K562 (cell line): ENCODE results near the gene PBX4. TPM values are rescaled to one million over a fixed set of nuclear protein-coding genes. Genes with fewer than 3 reads are reported as not detected.
A peak's percentile ranks its signal among the peaks of the same experiment; 100 is the strongest.

ENCODE experiments used
- ATAC-seq: fragments of 200-7000 bp; cut with Tn5 transposase; 3 replicates; pipeline ENCODE4 v1.9.1; 2020; ENCODE audit warnings: moderate library complexity
- BruUV-seq: library from RNA; stranded (reverse); fragments of 400-500 nt; replicated peaks from 2 replicates; lab custom pipeline; 2021; lab: Mats Ljungman, UMichigan
- CTCF ChIA-PET: fragments of 300-600 bp; formaldehyde crosslinking; extraction: SDS; loops from one replicate; lab custom pipeline; 2021; ENCODE audit warnings: low intra/inter-chr PET ratio; lab: Yijun Ruan, JAX
- POLR2A ChIA-PET: fragments of 300-600, 350-650 bp; sonication (Branson Sonifier 250); formaldehyde crosslinking; extraction: SDS; loops from one replicate; lab custom pipeline; 2021; ENCODE audit warnings: antibody characterized with exemption, inconsistent platforms; lab: Yijun Ruan, JAX
- DNase-seq, 4 experiments: peaks; one replicate each; pipeline versions ENCODE4 v3.0.0 to v3.0.0-alpha.2; 2011 to 2018; ENCODE audit warnings: low spot score in 3 of 4, mixed read lengths in 3 of 4; ENCODE audit errors: extremely low read depth in 1 of 4
- FAIRE-seq: peaks from 2 replicates; lab custom pipeline; 2011; peaks lifted over from hg19 to GRCh38; lab: Jason Lieb, UNC
- H2AFZ ChIP-seq: 2 replicates; pipeline ENCODE4 v1.6.0; 2011; ENCODE audit warnings: low read depth, low read length, control low read depth, inconsistent platforms
- H3K27ac ChIP-seq: fragments of 200-600 bp; 3 replicates; pipeline ENCODE4 v1.8.0; 2011; ENCODE audit warnings: low read depth, mild to moderate bottlenecking, control low read depth, inconsistent platforms, low read length, moderate library complexity, mixed read lengths; ENCODE audit errors: extremely low read depth
- H3K27me3 ChIP-seq, 2 experiments: fragments of 300-600 bp in 1 of 2; 2 replicates in 1 of 2; 3 replicates in 1 of 2; pipeline versions ENCODE4 v1.6.0 to v1.8.0; 2011; ENCODE audit warnings: inconsistent platforms in 2 of 2, low read length in 2 of 2, mild to moderate bottlenecking in 1 of 2, mixed read lengths in 1 of 2, moderate library complexity in 1 of 2; ENCODE audit not compliant: control insufficient read depth in 2 of 2, insufficient read depth in 2 of 2
- H3K36me3 ChIP-seq: fragments of 300-600 bp; 3 replicates; pipeline ENCODE4 v1.8.0; 2011; ENCODE audit warnings: mild to moderate bottlenecking, low read length, inconsistent platforms; ENCODE audit not compliant: control insufficient read depth, insufficient read depth
- H3K4me1 ChIP-seq, 2 experiments: fragments of 200-600 bp in 1 of 2; replicated peaks in 1 of 2; 2 replicates in 1 of 2; 3 replicates in 1 of 2; pipeline versions ENCODE4 v1.5.1 to v1.8.0; 2011; ENCODE audit warnings: inconsistent platforms in 2 of 2, low read length in 2 of 2, mild to moderate bottlenecking in 1 of 2, mixed read lengths in 1 of 2, moderate library complexity in 1 of 2; ENCODE audit not compliant: control insufficient read depth in 2 of 2, insufficient read depth in 2 of 2
- H3K4me2 ChIP-seq: 2 replicates; pipeline ENCODE4 v1.6.1; 2011; ENCODE audit warnings: low read length, control low read depth, inconsistent platforms, mixed read lengths; ENCODE audit not compliant: insufficient read depth
- H3K4me3 ChIP-seq: fragments of 200-600 bp; sonication (generic), shearing (Covaris generic); 2 replicates; pipeline ENCODE4 v1.5.1; 2016; ENCODE audit warnings: control low read depth, inconsistent platforms
- H3K79me2 ChIP-seq: fragments of 200-600 bp; 3 replicates; pipeline ENCODE4 v1.8.0; 2011; ENCODE audit warnings: low read length, inconsistent platforms; ENCODE audit not compliant: control insufficient read depth, insufficient read depth
- H3K9ac ChIP-seq, 2 experiments: 2 replicates each; pipeline versions ENCODE4 v1.6.0 to v1.6.1; 2011; ENCODE audit warnings: low read depth in 2 of 2, low read length in 2 of 2, control low read depth in 1 of 2, inconsistent platforms in 1 of 2, mild to moderate bottlenecking in 1 of 2, mixed read lengths in 1 of 2; ENCODE audit not compliant: insufficient read depth in 1 of 2
- H3K9me1 ChIP-seq: one replicate; pipeline ENCODE4 v1.6.0; 2011; ENCODE audit warnings: inconsistent platforms, mild to moderate bottlenecking, low read length, moderate library complexity; ENCODE audit not compliant: control insufficient read depth, insufficient read depth
- H3K9me3 ChIP-seq: replicated peaks from 2 replicates; pipeline ENCODE4 v1.5.1; 2011; ENCODE audit warnings: low read depth, low read length, inconsistent platforms; ENCODE audit not compliant: control insufficient read depth, insufficient read depth
- H4K20me1 ChIP-seq: replicated peaks from 2 replicates; pipeline ENCODE4 v1.6.1; 2011; ENCODE audit warnings: low read length, inconsistent platforms, mixed read lengths; ENCODE audit not compliant: control insufficient read depth, insufficient read depth
- BRCA1 ChIP-seq, 2 experiments: fragments of 450-650 bp in 1 of 2; sonication (generic) in 1 of 2; formaldehyde crosslinking in 1 of 2; IDR thresholded peaks; 2 replicates each; pipeline versions ENCODE4 v1.5.0 to v1.6.1; 2017 to 2020; ENCODE audit warnings: mild to moderate bottlenecking in 1 of 2, missing genetic modification reagents in 1 of 2
- CREB5 ChIP-seq: fragments of 250-450 bp; sonication (Bioruptor Pico); IDR thresholded peaks from 2 replicates; pipeline ENCODE4 v1.5.0; 2020; ENCODE audit warnings: mild to moderate bottlenecking
- EGR1 ChIP-seq: fragments of 450-650 bp; conservative IDR thresholded peaks from 2 replicates; pipeline ENCODE4 v1.6.1; 2017; ENCODE audit warnings: mild to moderate bottlenecking
- ETV5 ChIP-seq: sonication (generic); formaldehyde crosslinking; IDR thresholded peaks from 2 replicates; pipeline ENCODE4 v1.4.0; 2020; ENCODE audit warnings: low read depth, mild to moderate bottlenecking, missing genetic modification reagents
- FOXO4 ChIP-seq: fragments of 450-650 bp; formaldehyde crosslinking; IDR thresholded peaks from 2 replicates; pipeline ENCODE4 v1.4.0; 2020; ENCODE audit warnings: mild to moderate bottlenecking, moderate library complexity
- NFXL1 ChIP-seq: fragments of 450-650 bp; formaldehyde crosslinking; IDR thresholded peaks from 2 replicates; pipeline ENCODE4 v1.4.0; 2021; ENCODE audit warnings: mild to moderate bottlenecking
- NR4A1 ChIP-seq, 2 experiments: fragments of 250-450 bp in 1 of 2; fragments of 450-650 bp in 1 of 2; sonication (Bioruptor Pico) in 1 of 2; IDR thresholded peaks; 2 replicates each; pipeline versions ENCODE4 v1.4.0 to v1.6.1; 2016 to 2020; ENCODE audit warnings: mild to moderate bottlenecking in 2 of 2, missing compliant biosample characterization in 1 of 2, missing genetic modification characterization in 1 of 2, moderate library complexity in 1 of 2
- NRF1 ChIP-seq, 2 experiments: fragments of 450-650 bp; IDR thresholded peaks in 1 of 2; conservative IDR thresholded peaks in 1 of 2; 2 replicates each; pipeline ENCODE4 v1.6.1; 2014; ENCODE audit warnings: mild to moderate bottlenecking in 2 of 2
- PHF20 ChIP-seq: fragments of 450-650 bp; IDR thresholded peaks from 2 replicates; pipeline ENCODE4 v1.6.1; 2018; ENCODE audit not compliant: partially characterized antibody
- RAD51 ChIP-seq: fragments of 450-650 bp; IDR thresholded peaks from 2 replicates; pipeline ENCODE4 v1.7.1; 2016; ENCODE audit warnings: low read depth, mild to moderate bottlenecking, borderline replicate concordance
- SMARCE1 ChIP-seq: fragments of 450-650 bp; IDR thresholded peaks from 2 replicates; pipeline ENCODE4 v1.7.1; 2016; ENCODE audit warnings: mild to moderate bottlenecking
- USF2 ChIP-seq: sonication (generic); formaldehyde crosslinking; IDR thresholded peaks from 2 replicates; pipeline ENCODE4 v1.5.0; 2020; ENCODE audit warnings: missing genetic modification reagents
- ZFX ChIP-seq: sonication (generic); formaldehyde crosslinking; IDR thresholded peaks from 2 replicates; pipeline ENCODE4 v1.8.0; 2022; ENCODE audit warnings: mild to moderate bottlenecking, missing genetic modification reagents, moderate library complexity
- ZNF311 ChIP-seq: fragments of 250-450 bp; sonication (Bioruptor Pico); IDR thresholded peaks from 2 replicates; pipeline ENCODE4 v1.4.0; 2020; ENCODE audit warnings: mild to moderate bottlenecking, moderate library complexity
- ZNF655 ChIP-seq: fragments of 250-450 bp; sonication (Bioruptor Pico); IDR thresholded peaks from 2 replicates; pipeline ENCODE4 v1.5.0; 2021
- WGBS: fragments of 100-300 bp; shearing (Covaris generic); methylation state at CpG from one replicate; pipeline ENCODE4 v1.1.6; 2016; ENCODE audit warnings: low coverage, mixed read lengths; ENCODE audit not compliant: insufficient coverage; ENCODE audit errors: missing lambda C conversion rate; 5-methylcytosine and 5-hydroxymethylcytosine counted together
- in situ Hi-C: fragments of 300-500 bp; cut with MboI; formaldehyde crosslinking; loops from 4 replicates; pipeline ENCODE4 v1.15.0; 2018; ENCODE audit warnings: inconsistent platforms, mixed read lengths
- intact Hi-C: fragments of 100-400 bp; cut with micrococcal nuclease; formaldehyde crosslinking; loops from 2 replicates; pipeline ENCODE4 v1.14.2; 2022
- polyA plus RNA-seq, 8 experiments: library from polyadenylated mRNA; depleted of rRNA in 4 of 8; stranded (reverse) in 5 of 8; unstranded in 3 of 8; fragments of >200 nt; fragmentation: Nextera tagmentation in 2 of 8; fragmentation: Illumina TruSeq in 1 of 8; extraction: Ambion mirVana in 2 of 8; extraction: Trizol in 1 of 8; gene quantifications; 2 replicates each; pipeline versions ENCODE4 v1.2.1 to v1.2.3, GENCODE V29; 2011 to 2014; ENCODE audit warnings: inconsistent platforms in 1 of 8, missing spikeins in 1 of 8
- total RNA-seq, 7 experiments: library from RNA; depleted of rRNA in 6 of 7; stranded (reverse); fragments of >200 nt in 6 of 7; fragmentation: Illumina TruSeq in 2 of 7; extraction: Trizol in 2 of 7; gene quantifications; 2 replicates each; pipeline versions ENCODE4 v1.2.1 to v1.2.3, GENCODE V29; 2011 to 2021; ENCODE audit warnings: low replicate concordance in 1 of 7

PBX4 gene
- total and polyA plus RNA-seq, 9 of the 15 experiments (the other 6 are each of a cell fraction or from before 2014, with no cell fraction given) = 0.11 to 3.8 (median 1.6) TPM; not detected in 1

- Histone ChIP-seq H3K27me3 (0 out of 5 replicates have a peak, but pooled peaks cover 0 to 8% of the 10 kb centered on the region in 2 experiments), H4K20me1 (no peaks in the 10 kb centered on the region), H3K9ac (peak overlapping the region in 1 of 2 experiments; percentile 68; a peak in 1 of 4 replicates), H3K4me2 (peak overlapping the region; percentile 62), H3K4me1 (peaks cover 2 to 71% of the 10 kb centered on the region in 2 experiments; a peak in 2 of 5 replicates), H3K27ac (peak overlapping the region; percentile 43; the same call in 2 of the 3 replicates), H3K4me3 (peak overlapping the region; percentile 34), H3K9me3 (no peaks in the 10 kb centered on the region; the same call in 1 of the 2 replicates), H3K79me2 (no peaks in the 10 kb centered on the region), H3K36me3 (no peaks in the 10 kb centered on the region), H2AFZ (peak overlapping the region; percentile 79), H3K9me1 (no peaks in the 10 kb centered on the region)
- in situ Hi-C loops (loop anchor here (25.0 kb wide), 1 partner anchor 96 kb away; the partner anchor contains the start of genes GMIP and LPAR2), intact Hi-C loops (no loop called here)
- no TSS peak for BruUV-seq
- POLR2A ChIA-PET = interaction anchor here (0.6 to 1.0 kb wide), 4 partner anchors 8 to 407 kb away, joined by 3 to 5 read pairs (median 4); partner anchors contain the start of gene YJEFN3
- FAIRE-seq (peak; percentile 94), DNase-seq (peak; percentile 88 to 94 (median 92)), ATAC-seq (peak; percentile 98)
- CTCF ChIA-PET = no interaction called here
- WGBS = 46% methylated on average over 21 of the region's 45 CpGs
- peak; percentile 55 to 65; a peak in 3 of 4 replicates for TF ChIP-seq NRF1 (conservative IDR thresholded peaks at IDR 0.05 in 1 of 2, IDR thresholded peaks at IDR 0.05 in 1 of 2)
- TF ChIP-seq FOXO4 (CRISPR knock-in tag) = no peak
- TF ChIP-seq ETV5 = no peak
- TF ChIP-seq PHF20 = no peak
- no peak for TF ChIP-seq SMARCE1
- TF ChIP-seq ZNF655 = no peak
- no peak for TF ChIP-seq CREB5 (CRISPR knock-in tag)
- TF ChIP-seq RAD51 = no peak
- no peak for TF ChIP-seq NFXL1
- 0 out of 2 replicates have a peak, but pooled peaks have one; percentile 27 for TF ChIP-seq ZFX (CRISPR knock-in tag)
- peak; percentile 70 for TF ChIP-seq EGR1
- no peak for TF ChIP-seq BRCA1 (IDR thresholded peaks at IDR 0.05)
- no peak for TF ChIP-seq BRCA1 (CRISPR knock-in tag; IDR thresholded peaks at IDR 0.05)
- no peak for TF ChIP-seq NR4A1 (CRISPR knock-in tag; IDR thresholded peaks at IDR 0.05)
- no peak for TF ChIP-seq NR4A1 (tag; IDR thresholded peaks at IDR 0.05)
- no peak for TF ChIP-seq ZNF311 (CRISPR knock-in tag)
- TF ChIP-seq USF2 (CRISPR knock-in tag) = no peak
These were observed 77.6 kb downstream of the PBX4 start for GRCh38 chr19:19540715-19541515.
